ENCODE data around the gene MAML2. TPM values are rescaled to one million over a fixed set of nuclear protein-coding genes. Genes with fewer than 3 reads are reported as not detected.

The MAML2 gene
- total RNA-seq, 1 donor: 20.1 TPM

- no peak overlapping the region for H3K4me3 ChIP-seq (ENCODE audit: low read depth, low read length)
- no peak for TF ChIP-seq CTCF (IDR thresholded peaks at IDR 0.05; ENCODE audit: insufficient read depth, low read length)
- DNase-seq (ENCODE audit: low read depth): no peak
Measured at GRCh38 chr11:96095884-96096303, 247.1 kb downstream of the MAML2 start.

GRCh38 chr11:96094156-96094555, 248.8 kb downstream of the MAML2 start:
- DNase-seq (ENCODE audit: low read depth): no peak
- no peak for TF ChIP-seq CTCF (IDR thresholded peaks at IDR 0.05; ENCODE audit: insufficient read depth, low read length)
- no peak overlapping the region for H3K4me3 ChIP-seq (ENCODE audit: low read depth, low read length)

- DNase-seq (ENCODE audit: low read depth): no peak
- no peak overlapping the region for H3K4me3 ChIP-seq (ENCODE audit: low read depth, low read length)
- TF ChIP-seq CTCF (IDR thresholded peaks at IDR 0.05; ENCODE audit: insufficient read depth, low read length): no peak
Measured at GRCh38 chr11:96092511-96092910, 250.5 kb downstream of the MAML2 start.

- peak; percentile 28 for DNase-seq (ENCODE audit: low read depth)
- TF ChIP-seq CTCF (IDR thresholded peaks at IDR 0.05; ENCODE audit: insufficient read depth, low read length): peak; percentile 17
- H3K4me3 ChIP-seq (ENCODE audit: low read depth, low read length): no peak overlapping the region
Measured at GRCh38 chr11:96091476-96091875, 251.5 kb downstream of the MAML2 start.

GRCh38 chr11:96090711-96091110, 252.3 kb downstream of the MAML2 start:
- peak; percentile 90 for DNase-seq (ENCODE audit: low read depth)
- no peak overlapping the region for H3K4me3 ChIP-seq (ENCODE audit: low read depth, low read length)
- no peak for TF ChIP-seq CTCF (IDR thresholded peaks at IDR 0.05; ENCODE audit: insufficient read depth, low read length)

GRCh38 chr11:96088914-96089313, 254.1 kb downstream of the MAML2 start:
- no peak overlapping the region for H3K4me3 ChIP-seq (ENCODE audit: low read depth, low read length)
- DNase-seq (ENCODE audit: low read depth): no peak
- TF ChIP-seq CTCF (IDR thresholded peaks at IDR 0.05; ENCODE audit: insufficient read depth, low read length): no peak

- DNase-seq (ENCODE audit: low read depth): no peak
- TF ChIP-seq CTCF (IDR thresholded peaks at IDR 0.05; ENCODE audit: insufficient read depth, low read length): no peak
- no peak overlapping the region for H3K4me3 ChIP-seq (ENCODE audit: low read depth, low read length)
Measured at GRCh38 chr11:96086111-96086510, 256.9 kb downstream of the MAML2 start.

Data from fibroblast of the aortic adventitia (primary cell).